Hematopoietic multipotent progenitor cell treated with erythropoietin and hydrocortisone succinate and interleukin-3 and kit ligand, for 6 days (in vitro differentiated cells): Measurements from ENCODE around the gene CDC42BPB.
"Not testable (repeated sequence)": the region's sequence is repeated elsewhere in the genome, so short reads cannot be mapped to it uniquely, and the experiment has no call there.

Experiments
- DNase-seq: peaks from one replicate; pipeline ENCODE4 v3.0.0-alpha.2; 2015

The CDC42BPB gene

DNA sequence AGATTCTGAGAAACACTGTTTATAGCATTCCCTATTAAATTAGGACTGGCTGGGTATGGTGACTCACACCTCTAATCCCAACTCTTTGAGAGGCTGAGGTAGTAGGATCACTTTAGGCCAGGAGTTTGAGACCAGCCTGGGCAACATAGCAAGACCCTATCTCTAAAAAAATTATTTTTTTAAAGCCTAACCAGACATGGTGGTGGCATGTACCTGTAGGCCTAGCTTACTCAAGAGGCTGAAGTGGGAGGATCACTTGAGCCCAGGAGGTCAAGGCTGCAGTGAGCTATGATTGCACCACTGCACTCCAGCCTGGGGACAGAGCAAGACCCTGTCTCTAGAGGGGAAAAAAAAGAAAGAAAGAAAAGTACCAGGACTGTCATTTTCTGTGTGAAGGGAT lies 160.6 kb downstream of the CDC42BPB start:
- not testable (repeated sequence) for DNase-seq

- no peak for DNase-seq
Measured at GRCh38 chr14:102893452-102893851, 163.9 kb downstream of the CDC42BPB start.

DNA sequence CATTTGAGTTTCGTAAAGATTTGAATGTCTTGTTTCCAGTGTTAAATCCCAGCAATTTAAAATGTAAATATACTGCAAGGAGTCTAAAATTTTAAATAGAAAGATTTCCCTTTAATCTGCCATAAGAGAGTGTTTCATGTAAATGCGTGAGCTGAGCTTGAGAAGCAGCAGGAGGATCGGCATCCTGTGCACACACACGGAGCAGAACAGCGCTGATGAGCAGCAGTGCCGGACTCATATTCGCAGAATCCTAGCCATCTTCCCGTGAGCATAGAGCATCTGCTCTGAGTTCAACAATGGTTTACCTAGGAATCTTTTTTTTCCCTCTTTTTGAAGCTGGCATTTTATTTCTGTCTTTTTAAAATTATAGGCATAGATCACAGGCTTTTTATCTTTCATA lies 164.7 kb downstream of the CDC42BPB start:
- DNase-seq: no peak

DNA sequence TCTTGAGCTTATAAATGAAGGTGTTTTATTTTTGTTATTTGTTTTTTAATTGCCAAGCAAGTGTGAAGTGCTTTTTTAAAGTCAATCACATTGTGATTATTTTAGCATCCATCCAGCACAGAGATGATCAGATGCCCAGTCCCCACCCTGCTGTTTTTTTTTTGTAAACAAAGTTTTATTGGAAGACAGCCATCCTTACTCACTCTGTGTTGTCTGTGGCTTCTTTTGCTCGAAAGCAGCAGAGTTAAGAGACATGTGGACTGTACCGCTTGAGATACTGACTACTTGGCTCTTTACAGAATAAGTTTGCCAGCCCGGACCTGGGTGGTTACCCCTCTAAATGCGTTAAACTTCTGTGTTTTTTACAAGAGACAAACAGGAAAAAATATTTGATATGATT lies 165.8 kb downstream of the CDC42BPB start:
- no peak for DNase-seq

DNA sequence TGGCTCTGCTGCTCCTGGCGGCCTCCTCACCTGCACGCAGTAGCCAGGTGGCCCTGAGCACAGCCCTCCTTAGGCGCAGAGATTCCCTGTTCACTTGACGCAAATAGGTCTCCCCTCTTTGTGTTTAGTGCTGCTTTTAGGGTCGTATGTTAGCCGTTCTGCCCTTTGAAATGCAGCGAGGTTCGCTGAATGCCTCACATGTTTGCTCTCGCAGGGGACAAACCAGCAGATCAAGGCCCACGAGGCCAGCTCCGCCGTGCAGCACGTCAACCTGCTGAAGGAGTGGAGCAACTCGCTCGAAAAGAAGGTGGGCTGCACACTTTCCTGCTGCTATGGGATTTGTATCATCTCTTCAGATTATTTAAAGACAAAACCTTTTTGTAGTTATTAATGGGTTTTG lies 166.2 kb downstream of the CDC42BPB start:
- DNase-seq: no peak

DNA sequence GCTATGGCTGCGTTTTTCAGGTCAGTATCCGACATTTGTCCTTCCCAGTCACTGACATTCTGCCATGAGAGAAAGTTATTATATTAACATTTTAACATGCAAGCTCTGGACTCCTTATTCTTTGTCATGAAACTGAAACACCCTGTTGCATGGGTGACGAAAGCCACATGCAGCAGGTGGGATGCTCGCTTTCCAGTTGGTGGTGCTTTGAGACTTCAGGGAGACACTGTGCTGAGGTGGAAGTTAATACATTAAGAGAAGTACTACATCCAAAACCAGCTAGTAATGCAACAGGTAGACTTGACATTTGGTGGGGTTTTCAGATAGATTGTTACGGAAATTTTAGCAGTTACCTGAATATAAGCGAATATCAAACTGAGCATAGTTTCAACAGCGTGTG lies 167.7 kb downstream of the CDC42BPB start:
- DNase-seq: no peak

GRCh38 chr14:102888748-102889147 lies 168.6 kb downstream of the CDC42BPB start:
- no peak for DNase-seq

DNA sequence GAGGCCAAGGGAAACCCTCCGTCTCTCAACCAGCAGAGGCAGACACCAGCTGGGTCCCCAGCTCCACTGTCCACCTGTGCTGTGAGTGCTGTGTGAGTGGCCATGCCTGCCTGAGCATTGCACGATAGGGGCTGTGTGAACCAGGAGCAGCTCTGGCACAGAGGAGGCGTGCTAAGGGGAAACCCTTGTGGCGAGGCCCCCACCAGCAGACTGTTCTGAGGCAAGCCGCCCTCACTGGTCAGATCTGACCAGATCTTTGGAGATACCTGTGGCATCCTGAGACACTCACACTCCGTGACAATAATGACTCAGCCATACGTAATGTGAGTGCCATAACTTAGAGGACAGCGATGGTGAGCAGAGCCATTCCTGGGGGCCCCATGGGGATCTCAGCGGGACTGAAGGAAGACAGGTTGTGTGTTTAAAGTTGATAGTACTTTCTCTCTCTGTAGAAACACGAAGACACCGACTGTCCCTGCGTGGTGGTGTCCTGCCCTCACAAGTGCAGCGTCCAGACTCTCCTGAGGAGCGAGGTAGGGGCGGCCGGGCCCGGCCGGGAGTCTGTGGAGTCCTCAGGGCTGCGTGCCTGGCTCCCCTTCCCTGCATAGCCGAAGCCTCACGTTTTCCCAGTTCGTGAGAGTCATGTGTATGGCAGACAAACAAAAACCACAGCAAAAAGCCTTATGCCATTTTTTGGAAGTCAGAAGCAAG lies 171.5 kb downstream of the CDC42BPB start:
- no peak for DNase-seq

DNA sequence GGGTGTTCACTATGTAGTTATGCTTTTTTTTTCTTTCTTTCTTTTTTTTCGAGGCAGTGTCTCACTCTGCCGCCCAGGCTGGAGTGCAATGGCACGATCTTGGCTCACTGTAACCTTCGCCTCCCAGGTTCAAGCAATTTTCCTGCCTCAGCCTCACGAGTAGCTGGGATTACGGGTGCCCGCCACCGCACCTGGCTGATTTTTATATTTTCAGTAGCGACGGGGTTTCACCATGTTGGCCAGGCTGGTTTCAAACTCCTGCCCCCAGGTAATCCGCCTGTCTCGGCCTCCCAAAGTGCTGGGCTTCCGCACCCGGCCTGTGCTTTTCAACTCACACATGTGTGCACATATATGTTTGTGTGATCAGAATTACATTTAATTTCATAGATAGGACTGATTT lies 173.8 kb downstream of the CDC42BPB start:
- DNase-seq: no peak

- no peak for DNase-seq
Measured at GRCh38 chr14:102883089-102883541, 174.2 kb downstream of the CDC42BPB start.
